Kasumi-1 (cell line): Measurements from ENCODE around the gene HYAL3.
"Not testable (repeated sequence)": the region's sequence is repeated elsewhere in the genome, so short reads cannot be mapped to it uniquely, and the experiment has no call there.

Source experiments
- DNase-seq, 2 experiments: peaks; one replicate each; lab custom pipeline; 2025; lab: John Stamatoyannopoulos, UW

The HYAL3 gene

DNA sequence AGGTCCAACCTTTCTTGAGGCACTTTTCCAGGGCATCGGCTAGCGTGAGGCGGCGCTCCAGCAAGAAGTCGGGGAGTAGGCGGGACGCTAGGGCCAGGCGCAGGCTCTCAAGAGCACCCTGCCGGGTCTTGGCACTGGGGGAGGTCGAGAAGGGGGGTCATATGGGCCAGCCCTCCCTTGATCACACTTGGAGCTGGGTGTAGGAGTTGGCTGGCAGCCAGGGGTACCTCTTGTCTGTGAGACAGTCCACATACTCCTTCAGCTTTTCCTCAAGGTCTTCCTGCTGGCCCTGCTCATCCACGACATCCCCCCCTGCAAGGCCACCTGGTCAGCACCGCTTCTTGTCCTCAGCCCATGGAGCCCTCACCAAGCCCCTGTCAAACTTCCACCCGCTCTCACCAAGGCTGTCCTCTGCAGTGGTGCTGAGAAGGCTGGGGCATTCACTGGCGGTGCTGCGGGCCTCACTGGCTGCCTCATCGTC lies 9.0 kb downstream of the HYAL3 start:
- DNase-seq, result no peak

DNA sequence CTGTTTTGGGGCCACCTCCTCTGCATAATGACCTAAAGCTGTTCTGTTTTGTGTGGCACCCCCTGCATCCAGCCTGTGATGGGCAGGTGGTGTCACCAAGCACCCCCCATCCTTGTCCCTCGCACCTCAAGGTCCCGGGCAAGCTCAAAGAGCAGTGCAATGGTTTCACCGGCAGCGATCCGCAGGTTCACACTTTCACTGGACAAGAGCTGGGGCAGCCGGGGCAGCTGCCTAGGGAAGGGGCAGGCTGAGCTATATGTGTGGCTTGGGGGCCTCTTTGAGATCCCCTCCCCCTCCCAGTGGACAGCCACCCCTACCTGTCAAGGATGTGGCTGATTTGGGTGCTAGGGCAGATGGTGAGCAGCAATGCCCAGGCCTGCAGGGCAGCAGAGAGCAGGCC lies 10.1 kb downstream of the HYAL3 start:
- no peak for DNase-seq

DNA sequence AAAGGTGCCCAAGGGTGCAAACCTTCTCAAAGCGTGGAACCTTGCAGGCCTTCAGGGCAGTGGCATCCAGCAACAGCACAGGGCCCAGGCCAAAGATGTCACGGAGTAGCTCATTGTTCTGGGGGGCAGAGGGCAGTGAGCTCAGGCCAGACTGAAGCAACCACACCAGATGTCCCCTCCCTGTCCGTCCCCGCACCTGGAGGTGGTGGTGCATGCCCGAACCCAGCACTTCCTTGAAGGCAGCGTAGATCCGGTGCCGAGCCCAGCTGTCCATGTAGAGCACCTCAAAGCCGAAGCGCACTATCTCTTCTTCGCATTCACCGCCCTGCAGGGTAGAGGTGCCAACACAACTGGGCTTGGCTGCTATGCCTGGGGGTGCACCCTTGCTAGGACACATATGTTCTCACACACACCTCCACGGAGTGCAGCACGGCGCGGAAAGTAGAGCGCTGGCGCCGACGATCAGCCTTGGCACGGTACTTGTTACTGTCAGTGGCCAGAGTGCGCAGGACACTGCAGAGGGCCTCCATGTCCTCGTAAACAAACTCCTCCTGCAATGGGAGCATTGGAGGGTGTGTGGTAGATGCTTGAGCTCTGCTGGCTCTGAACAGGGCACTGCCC lies 10.7 kb downstream of the HYAL3 start:
- no peak for DNase-seq

DNA sequence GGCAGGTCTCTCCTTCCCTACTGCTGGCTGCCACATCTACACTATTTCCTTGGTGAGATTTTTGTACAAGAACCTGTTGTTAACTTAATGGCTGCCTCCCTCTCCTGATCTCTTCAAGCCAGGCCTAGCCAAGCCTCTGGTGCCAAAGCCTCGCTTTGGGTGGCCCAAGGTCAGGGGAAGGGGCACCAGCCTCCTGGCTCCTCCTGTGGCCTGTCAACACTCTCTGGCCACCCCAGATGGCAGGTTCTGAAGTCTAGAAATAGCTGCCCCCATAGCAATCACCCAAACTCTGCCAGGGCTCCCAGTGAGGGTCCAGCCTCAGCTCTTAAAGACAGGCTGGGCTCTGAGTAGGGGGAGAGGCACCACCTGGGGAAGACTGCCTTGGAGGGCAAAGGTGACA lies 11.9 kb downstream of the HYAL3 start:
- no peak for DNase-seq

DNA sequence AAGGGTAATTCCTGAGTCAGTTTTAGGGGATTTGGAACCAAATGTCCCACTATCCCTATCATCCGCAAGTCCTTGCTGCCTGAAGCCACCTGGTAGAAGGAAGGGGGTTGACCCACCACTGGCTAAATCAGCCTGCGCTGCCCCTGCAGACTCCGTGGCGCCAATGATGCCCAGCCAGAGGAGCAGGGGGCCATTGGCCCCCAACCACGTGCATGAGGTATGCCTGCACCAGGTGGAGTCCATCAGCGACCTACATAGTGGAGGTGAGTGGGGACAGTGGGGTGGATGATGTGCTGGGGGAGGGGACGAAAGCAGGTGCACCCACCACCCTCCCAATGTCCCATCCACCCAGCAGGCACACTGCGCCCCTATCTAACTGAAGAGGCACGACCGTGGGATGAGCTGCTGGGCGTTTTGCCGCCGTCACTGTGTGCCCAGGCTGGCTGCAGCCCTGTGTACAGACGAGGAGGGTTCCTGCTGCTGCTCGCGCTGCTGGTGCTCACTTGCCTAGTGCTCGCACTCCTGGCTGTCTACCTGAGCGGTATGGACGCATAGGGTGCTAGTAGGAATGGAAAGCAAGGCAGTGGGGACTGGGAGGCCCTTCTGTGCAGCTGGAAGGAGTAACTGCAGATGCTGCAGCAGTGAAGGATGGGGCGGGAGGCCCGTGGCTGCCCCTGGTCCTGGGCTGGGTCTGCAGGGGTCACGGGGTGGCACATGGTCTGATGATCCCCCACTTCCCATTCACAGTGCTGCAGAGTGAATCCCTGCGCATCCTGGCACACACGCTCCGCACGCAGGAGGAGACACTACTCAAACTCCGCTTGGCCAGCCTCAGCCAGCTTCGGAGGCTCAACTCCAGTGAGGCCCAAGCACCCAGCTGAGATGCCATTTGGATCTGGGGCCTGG lies 12.6 kb downstream of the HYAL3 start:
- no peak for DNase-seq

DNA sequence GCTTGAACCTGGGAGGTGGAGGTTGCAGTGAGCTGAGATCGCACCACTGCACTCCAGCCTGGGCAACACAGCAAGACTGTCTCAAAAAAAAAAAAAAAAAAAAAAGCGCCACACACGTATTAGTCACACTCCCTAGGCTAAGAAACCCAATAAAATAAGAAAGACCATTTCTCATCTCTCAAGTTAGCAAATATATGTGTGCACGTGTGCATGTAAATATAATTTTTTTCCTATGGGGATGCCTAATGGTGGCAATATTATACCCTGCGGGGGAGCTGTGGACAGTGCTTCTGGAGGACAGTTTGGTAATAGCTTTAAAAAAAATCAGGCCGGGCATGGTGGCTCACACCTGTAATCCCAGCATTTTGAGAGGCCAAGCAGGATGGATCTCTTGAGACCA lies 15.1 kb downstream of the HYAL3 start:
- not testable (repeated sequence) for DNase-seq

DNA sequence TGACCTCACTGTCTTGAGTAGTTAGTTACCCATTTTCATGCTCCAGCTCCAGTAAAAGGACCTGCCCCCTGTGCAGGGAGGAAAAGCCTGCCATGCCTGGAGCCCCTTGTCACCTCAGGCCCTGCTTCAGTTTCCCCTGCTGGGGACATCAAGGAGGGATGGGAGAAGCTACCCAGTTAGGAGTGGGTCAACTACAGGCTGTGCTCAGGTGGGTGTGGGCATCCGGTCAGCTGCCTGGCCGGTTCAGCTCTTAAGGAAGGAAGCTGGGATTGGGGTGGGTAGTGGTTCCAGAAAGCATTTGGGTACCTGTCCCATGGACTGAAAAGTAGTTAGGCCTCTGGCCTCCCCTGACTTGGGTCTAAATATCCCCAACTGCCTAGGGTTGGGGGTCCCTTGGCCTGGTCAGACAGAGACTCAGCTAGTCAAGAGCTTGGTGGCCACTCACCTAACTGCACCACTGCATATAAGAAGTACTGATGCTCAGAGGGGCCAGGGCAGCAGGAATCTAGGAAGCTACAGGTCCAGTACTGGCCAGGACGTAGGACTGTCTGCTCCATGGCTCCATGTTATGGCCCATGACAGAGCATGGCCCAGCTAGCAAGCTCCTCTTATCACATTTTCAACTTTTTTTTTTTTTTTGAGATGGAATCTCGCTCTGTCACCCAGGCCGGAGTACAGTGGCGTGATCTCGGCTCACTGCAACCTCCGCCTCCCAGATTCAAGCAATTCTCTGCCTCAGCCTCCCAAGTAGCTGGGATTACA lies 19.8 kb downstream of the HYAL3 start:
- no peak for DNase-seq

DNA sequence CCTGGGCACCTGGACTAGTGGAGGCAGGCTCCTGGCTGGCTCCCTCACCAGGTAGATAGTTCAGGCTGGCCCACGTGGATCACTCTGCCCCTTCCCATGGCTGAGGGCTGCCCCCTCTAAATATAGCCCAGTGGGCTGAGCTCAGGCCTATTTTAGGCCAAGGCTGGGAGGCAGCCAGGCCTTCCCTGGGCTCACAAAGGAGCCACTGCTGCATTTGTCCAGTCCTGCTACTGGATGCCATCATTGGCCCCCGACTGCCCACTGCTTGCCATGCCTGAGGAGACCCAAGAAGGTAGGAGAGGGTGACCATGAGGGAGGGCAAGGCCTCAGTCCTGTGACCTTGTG lies 20.4 kb downstream of the HYAL3 start, which contains the start of gene LSMEM2:
TSS of gene LSMEM2 (plus strand) at position 208 of the 345 bp plus-strand sequence. CDS start at position 235, 27 bp downstream.
- no peak for DNase-seq

DNA sequence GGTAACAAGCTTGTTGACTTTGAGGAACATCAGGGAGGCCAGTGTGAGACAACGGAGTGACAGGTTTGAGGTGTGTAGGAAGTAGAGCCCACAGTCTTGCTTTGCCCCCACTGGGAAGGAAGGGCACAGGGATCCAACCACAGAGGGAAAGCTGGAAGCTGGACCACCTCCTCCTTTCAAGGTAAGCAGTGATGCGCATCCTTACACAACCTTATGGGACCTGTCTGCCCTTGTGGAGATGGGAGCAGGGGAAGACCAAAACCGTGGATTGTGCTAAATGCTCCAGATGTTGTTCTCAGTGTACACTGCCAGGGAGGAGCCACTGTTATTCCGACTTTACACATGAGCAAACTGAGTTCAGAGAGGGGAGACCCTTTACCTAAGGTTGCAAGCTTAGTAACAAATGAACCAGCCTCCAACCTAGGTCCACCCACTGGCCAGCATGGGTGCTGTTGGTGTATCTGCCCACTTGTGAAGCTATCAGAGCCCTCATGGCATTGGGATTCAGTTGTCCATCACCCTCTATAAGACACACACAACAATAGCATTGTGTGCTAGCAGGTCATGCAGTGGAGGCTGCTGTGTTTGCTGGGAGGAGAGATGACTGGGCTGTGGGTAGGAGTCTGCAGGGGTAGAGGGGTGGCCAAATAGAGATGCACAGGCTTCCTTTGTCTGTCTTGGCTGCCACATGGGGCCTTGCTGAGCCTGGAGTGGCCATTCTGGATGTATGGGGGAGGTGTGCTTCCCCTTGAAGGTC lies 20.9 kb downstream of the HYAL3 start:
- no peak for DNase-seq

DNA sequence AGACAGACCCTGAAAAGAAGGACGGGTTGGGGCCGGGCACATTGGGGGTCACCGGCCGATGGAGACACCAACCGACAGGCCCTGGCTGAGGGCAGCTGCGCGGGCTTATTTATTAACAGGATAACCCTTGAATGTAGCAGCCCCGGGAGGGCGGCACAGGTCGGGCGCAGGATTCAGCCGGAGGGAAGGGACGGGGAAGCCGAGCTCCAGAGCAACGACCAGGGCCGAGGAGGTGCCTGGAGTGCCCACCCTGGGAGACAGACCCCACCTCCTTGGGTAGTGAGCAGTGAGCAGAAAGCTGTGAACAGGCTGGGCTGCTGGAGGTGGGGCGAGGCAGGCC lies 22.5 kb downstream of the HYAL3 start:
- no peak for DNase-seq

DNA sequence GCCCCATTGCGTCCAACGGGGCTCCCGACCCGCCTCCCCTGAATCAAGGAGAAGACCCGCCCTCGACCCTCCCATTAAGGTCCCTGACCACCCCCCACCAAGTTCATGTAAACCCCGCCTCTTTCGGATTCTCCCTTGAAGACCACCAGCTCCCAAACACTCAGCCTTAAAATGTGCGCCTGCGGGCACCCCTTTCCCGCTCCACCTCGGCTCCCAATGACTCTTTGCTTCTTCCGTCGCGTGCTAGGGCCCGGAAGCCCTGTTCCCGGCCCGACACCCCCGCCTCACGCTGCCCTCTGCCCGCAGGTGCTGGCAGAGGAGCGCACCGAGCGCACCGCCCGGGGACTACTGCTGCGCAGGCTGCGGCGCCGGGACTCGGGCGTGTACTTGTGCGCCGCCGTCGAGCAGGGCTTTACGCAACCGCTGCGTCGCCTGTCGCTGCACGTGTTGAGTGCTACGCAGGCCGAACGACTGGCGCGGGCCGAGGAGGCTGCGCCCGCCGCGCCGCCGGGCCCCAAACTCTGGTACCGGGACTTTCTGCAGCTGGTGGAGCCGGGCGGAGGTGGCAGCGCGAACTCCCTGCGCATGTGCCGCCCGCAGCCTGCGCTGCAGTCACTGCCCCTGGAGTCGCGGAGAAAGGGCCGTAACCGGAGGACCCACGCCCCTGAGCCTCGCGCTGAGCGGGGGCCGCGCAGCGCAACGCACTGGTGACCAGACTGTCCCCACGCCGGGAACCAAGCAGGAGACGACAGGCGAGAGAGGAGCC lies 23.0 kb downstream of the HYAL3 start:
- no peak for DNase-seq

DNA sequence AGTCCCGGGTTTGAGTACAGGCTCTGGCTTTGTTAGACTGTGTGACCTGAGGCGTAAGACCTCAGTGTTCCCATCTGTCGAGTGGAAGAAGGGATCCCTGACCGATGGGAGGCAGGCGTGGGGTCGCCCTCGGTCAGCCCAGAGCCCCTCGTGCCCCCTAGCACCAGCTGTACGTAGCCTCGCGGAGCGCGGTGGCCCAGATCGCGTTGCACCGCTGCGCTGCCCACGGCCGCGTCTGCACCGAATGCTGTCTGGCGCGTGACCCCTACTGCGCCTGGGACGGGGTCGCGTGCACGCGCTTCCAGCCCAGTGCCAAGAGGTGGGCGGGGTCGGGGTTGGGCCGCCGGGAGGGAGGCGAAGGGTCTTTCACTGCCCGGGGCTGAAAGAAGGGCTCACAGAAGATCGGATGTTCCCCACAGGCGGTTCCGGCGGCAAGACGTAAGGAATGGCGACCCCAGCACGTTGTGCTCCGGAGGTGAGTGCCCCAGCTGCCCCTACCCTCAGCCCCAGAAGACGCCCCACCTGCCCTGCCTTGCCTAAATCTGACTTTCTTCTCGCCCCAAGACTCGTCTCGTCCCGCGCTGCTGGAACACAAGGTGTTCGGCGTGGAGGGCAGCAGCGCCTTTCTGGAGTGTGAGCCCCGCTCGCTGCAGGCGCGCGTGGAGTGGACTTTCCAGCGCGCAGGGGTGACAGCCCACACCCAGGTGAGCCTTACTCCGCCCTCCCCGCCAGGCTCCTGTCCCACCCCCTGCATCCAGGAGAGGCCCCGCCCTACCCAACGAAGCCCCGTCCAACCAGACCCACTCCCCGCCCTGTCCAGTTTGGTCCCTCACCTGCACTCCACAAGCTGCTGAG lies 23.8 kb downstream of the HYAL3 start:
- no peak for DNase-seq

DNA sequence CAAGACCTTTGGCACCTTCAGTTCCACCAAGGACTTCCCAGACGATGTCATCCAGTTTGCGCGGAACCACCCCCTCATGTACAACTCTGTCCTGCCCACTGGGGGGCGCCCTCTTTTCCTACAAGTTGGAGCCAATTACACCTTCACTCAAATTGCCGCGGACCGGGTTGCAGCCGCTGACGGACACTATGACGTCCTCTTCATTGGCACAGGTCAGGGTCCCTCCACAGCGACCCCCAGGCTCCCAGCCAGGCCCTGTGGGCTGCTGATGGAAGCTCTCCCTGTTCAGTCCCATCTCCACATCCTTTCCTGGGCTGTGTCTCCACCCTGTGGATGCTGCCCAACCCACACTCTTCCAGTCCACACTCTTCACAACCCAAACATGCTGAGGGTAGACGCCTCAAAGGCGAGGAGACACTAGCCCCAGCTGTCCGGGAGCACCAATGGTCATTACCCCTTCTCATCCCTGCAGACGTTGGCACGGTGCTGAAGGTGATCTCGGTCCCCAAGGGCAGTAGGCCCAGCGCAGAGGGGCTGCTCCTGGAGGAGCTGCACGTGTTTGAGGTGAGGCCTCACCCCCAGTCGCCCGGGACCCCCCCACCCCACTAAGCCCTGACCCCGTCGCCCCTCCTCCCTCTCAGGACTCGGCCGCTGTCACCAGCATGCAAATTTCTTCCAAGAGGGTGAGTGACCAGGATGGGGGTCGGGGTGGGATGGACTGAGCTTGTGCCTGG lies 24.7 kb downstream of the HYAL3 start:
- peak; percentile 58 to 62 for DNase-seq

DNA sequence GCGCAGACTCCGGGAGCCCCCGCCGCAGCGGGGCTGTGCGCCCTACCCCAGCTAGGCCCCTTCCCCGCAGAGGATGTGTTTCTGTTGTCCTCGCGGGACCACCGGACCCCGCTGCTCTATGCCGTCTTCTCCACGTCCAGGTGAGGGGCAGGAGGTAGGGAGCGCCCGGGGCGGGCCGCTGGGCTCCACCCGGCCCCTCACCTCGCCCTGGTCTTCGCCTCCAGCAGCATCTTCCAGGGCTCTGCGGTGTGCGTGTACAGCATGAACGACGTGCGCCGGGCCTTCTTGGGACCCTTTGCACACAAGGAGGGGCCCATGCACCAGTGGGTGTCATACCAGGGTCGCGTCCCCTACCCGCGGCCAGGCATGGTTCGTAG lies 25.5 kb downstream of the HYAL3 start:
- DNase-seq, result no peak

DNA sequence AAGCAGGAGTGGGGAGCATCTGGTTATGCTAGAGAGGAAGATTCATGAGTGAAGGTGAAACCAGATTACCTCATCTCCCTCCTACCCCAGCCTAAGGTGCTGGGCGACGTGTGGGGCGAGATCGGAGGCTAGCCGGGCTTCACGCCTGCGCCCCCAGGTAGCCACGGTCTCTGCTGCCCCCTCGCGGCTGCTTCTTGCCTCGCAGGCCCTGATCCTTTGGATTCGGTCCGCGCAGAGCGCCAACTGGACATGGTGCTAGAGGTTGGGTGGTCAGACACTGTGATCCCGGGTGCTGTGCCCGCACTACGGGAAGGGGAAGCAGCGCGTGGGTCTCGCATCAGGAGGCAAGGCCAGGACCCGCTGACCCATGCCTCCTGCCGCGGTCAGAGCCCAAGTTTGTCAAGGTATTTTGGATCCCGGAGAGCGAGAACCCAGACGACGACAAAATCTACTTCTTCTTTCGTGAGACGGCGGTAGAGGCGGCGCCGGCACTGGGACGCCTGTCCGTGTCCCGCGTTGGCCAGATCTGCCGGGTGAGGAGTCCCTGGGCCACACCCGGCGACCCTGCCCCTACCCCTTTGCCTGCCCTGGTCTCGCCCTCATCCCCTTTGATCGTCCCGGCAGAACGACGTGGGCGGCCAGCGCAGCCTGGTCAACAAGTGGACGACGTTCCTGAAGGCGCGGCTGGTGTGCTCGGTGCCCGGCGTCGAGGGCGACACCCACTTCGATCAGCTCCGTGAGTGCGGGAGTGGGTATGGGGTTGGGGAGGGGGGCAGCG lies 26.1 kb downstream of the HYAL3 start:
- DNase-seq, result peak; percentile 75 to 85

DNA sequence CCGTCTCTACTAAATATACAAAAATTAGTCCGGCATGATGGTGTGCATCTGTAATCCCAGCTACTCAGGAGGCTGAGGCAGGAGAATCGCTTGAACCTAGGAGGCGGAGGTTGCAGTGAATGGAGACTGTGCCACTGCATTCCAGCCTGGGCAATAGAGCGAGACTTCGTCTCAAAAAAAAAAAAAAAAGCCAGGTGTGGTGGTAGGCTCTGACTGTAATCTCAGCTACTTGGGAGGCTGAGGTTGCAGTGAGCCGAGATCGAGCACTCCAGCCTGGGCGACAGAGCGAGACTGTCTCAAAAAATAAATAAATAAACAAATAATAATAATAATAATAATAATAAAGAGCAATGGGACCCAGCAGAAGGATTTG lies 26.7 kb downstream of the HYAL3 start:
- not testable (repeated sequence) for DNase-seq

DNA sequence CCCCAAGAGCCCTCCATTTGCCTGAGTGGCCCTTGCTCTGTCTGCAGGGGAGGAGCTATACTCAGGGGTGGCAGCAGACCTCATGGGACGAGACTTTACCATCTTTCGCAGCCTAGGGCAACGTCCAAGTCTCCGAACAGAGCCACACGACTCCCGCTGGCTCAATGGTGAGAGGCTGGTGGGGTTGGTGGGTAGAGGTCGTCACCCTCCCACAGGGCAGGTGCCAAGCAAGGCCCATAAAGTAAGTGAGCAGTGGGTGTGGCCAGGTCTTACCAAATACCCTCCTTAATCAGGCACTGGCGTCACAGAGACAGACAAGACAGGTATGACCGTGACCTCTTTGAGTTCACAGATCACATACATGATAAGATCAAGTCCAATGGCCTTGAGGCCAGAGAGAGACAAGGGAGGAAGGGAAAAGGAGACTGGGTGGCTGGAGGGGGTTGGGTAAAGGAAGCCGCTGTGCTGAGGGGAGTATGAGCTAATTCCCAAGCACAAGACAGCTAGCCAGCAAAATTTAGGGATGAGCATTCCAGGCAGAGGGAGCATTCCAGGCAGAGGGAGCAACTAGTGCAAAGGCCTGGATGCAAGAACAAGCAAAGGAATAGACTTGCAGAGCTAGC lies 27.8 kb downstream of the HYAL3 start:
- DNase-seq, result no peak

DNA sequence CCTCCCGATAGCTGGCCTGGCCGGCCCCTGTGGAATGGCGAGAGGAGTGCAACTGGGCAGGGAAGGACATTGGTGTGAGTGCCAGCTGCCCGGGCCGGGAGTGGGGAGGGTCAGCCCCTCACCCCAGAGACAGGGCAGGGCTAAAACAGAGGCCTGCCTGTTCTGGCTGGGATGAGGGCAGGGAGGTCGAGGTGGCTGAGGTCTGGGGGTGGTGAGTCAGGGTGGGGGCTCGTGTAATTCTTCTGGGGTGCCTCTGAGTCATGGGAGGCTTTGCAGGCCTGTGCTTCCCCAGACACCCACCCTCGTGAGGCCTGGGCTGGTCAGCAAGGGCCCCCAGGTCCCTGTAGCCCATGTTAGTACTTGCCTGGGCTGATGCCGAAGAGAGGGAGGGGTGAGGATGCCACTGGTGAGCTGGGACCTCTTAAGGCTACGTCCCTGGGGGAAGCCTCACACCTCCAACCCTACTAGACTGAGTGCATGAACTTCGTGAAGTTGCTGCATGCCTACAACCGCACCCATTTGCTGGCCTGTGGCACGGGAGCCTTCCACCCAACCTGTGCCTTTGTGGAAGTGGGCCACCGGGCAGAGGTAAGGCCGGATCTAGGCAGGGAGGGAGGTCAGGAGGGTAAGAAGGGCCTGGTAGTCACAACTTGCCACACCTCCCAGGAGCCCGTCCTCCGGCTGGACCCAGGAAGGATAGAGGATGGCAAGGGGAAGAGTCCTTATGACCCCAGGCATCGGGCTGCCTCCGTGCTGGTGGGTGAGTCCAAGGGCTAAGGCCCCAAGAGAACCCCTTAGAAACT lies 28.6 kb downstream of the HYAL3 start:
- DNase-seq, result no peak
